Ovary (tissue), 3 donors: ENCODE measurements around the gene CLEC4A.

Experiments used
- CTCF ChIP-seq, 3 donors: fragments of 450-650 bp in 2 of 3; fragments of 200-600 bp in 1 of 3; IDR thresholded peaks; one replicate each; pipeline versions ENCODE4 v1.5.1 to v1.8.0; 2016 to 2022; ENCODE audit warnings: antibody characterized with exemption in 3 of 3, mild to moderate bottlenecking in 1 of 3
- POLR2A ChIP-seq: fragments of 450-650 bp; IDR thresholded peaks from one replicate; pipeline ENCODE4 v1.6.1; 2017; ENCODE audit warnings: antibody characterized with exemption, mild to moderate bottlenecking, moderate library complexity
- donor health status: DM: no; HTN: no; CAD: no.

- TF ChIP-seq POLR2A = no peak
- TF ChIP-seq CTCF (IDR thresholded peaks at IDR 0.05) = no peak
Measured at GRCh38 chr12:8078916-8079315, 44.5 kb upstream of the CLEC4A start.
